WTC11 (cell line): ENCODE data around the gene NAP1L2. TPM values are rescaled to one million over a fixed set of nuclear protein-coding genes. Genes with fewer than 3 reads are reported as not detected.

Experiments
- ATAC-seq: fragments of 200-7000 bp; cut with Tn5 transposase; 2 replicates; pipeline ENCODE4 v1.10.0; 2021; ENCODE audit warnings: mild to moderate bottlenecking, moderate library complexity
- CTCF ChIA-PET: fragments of 300-600 bp; sonication (Branson Sonifier 250); formaldehyde crosslinking; loops from one replicate; lab custom pipeline; 2021; ENCODE audit warnings: antibody characterized with exemption; lab: Charles Lee
- POLR2A ChIA-PET: fragments of 350-600 bp; sonication (Branson Sonifier 250); formaldehyde crosslinking; loops from one replicate; lab custom pipeline; 2021; ENCODE audit warnings: antibody characterized with exemption; lab: Charles Lee
- DNase-seq: peaks from one replicate; pipeline ENCODE4 v3.0.0; 2021; ENCODE audit warnings: low spot score
- H3K27ac Mint-ChIP-seq: 2 replicates; pipeline ENCODE4 v1.8.0; 2021; ENCODE audit warnings: mixed read lengths
- H3K27me3 Mint-ChIP-seq: 2 replicates; pipeline ENCODE4 v1.8.0; 2021; ENCODE audit warnings: low read depth, mild to moderate bottlenecking, moderate library complexity, mixed read lengths
- H3K36me3 Mint-ChIP-seq: 2 replicates; pipeline ENCODE4 v1.8.0; 2021; ENCODE audit warnings: mixed read lengths
- H3K4me1 Mint-ChIP-seq: 2 replicates; pipeline ENCODE4 v1.8.0; 2022; ENCODE audit warnings: mixed read lengths
- H3K4me3 Mint-ChIP-seq: 2 replicates; pipeline ENCODE4 v1.8.0; 2021; ENCODE audit warnings: mild to moderate bottlenecking, moderate library complexity, mixed read lengths
- H3K9me3 Mint-ChIP-seq: 2 replicates; pipeline ENCODE4 v1.8.0; 2021; ENCODE audit warnings: mixed read lengths
- AFF4 ChIP-seq: sonication (generic); formaldehyde crosslinking; IDR thresholded peaks from 2 replicates; pipeline ENCODE4 v1.8.1; 2023; ENCODE audit warnings: mild to moderate bottlenecking, missing genetic modification reagents, borderline replicate concordance
- CBFB ChIP-seq: sonication (generic); formaldehyde crosslinking; IDR thresholded peaks from 2 replicates; pipeline ENCODE4 v1.8.1; 2022; ENCODE audit warnings: mild to moderate bottlenecking, low read depth, missing genetic modification reagents
- CREB1 ChIP-seq: sonication (generic); formaldehyde crosslinking; IDR thresholded peaks from 2 replicates; pipeline ENCODE4 v1.8.0; 2023; ENCODE audit warnings: mild to moderate bottlenecking, missing genetic modification reagents
- E2F5 ChIP-seq: sonication (generic); formaldehyde crosslinking; IDR thresholded peaks from 2 replicates; pipeline ENCODE4 v1.8.1; 2022; ENCODE audit warnings: mild to moderate bottlenecking, moderate library complexity, missing genetic modification reagents
- EMX1 ChIP-seq: fragments of 250-450 bp; sonication (Bioruptor Pico); IDR thresholded peaks from 2 replicates; pipeline ENCODE4 v1.8.0; 2021; ENCODE audit warnings: mild to moderate bottlenecking
- ETV6 ChIP-seq: sonication (generic); formaldehyde crosslinking; IDR thresholded peaks from 2 replicates; pipeline ENCODE4 v1.8.1; 2022; ENCODE audit warnings: mild to moderate bottlenecking, missing genetic modification reagents
- FOXP1 ChIP-seq: sonication (generic); formaldehyde crosslinking; IDR thresholded peaks from 2 replicates; pipeline ENCODE4 v1.8.0; 2022; ENCODE audit warnings: missing genetic modification reagents, mild to moderate bottlenecking, moderate library complexity, borderline replicate concordance
- GABPB1 ChIP-seq: sonication (generic); formaldehyde crosslinking; IDR thresholded peaks from 2 replicates; pipeline ENCODE4 v1.8.1; 2023; ENCODE audit warnings: mild to moderate bottlenecking, missing genetic modification reagents
- HMGXB4 ChIP-seq: sonication (generic); formaldehyde crosslinking; IDR thresholded peaks from 2 replicates; pipeline ENCODE4 v1.8.1; 2023; ENCODE audit warnings: mild to moderate bottlenecking, moderate library complexity, missing genetic modification reagents
- JAZF1 ChIP-seq: fragments of 250-450 bp; sonication (Bioruptor Pico); IDR thresholded peaks from 2 replicates; pipeline ENCODE4 v1.9.0; 2021; ENCODE audit warnings: moderate library complexity, mild to moderate bottlenecking, inconsistent platforms
- JUN ChIP-seq: sonication (generic); formaldehyde crosslinking; IDR thresholded peaks from 2 replicates; pipeline ENCODE4 v1.8.0; 2023; ENCODE audit warnings: mild to moderate bottlenecking, missing genetic modification reagents
- MXD4 ChIP-seq: fragments of 250-450 bp; sonication (Bioruptor Pico); IDR thresholded peaks from 2 replicates; pipeline ENCODE4 v1.8.0; 2021; ENCODE audit warnings: mild to moderate bottlenecking, moderate library complexity, borderline replicate concordance
- NR3C1 ChIP-seq: sonication (generic); formaldehyde crosslinking; conservative IDR thresholded peaks from 2 replicates; pipeline ENCODE4 v1.8.1; 2023; ENCODE audit warnings: low read depth, mild to moderate bottlenecking, missing genetic modification reagents
- RORB ChIP-seq: fragments of 250-450 bp; sonication (Bioruptor Pico); IDR thresholded peaks from 2 replicates; pipeline ENCODE4 v1.9.0; 2021; ENCODE audit warnings: mild to moderate bottlenecking
- SMAD3 ChIP-seq: sonication (generic); formaldehyde crosslinking; IDR thresholded peaks from 2 replicates; pipeline ENCODE4 v1.8.0; 2022; ENCODE audit warnings: missing genetic modification reagents, mild to moderate bottlenecking, borderline replicate concordance
- SOX15 ChIP-seq: fragments of 250-450 bp; sonication (Bioruptor Pico); IDR thresholded peaks from 2 replicates; pipeline ENCODE4 v1.9.0; 2021; ENCODE audit warnings: mild to moderate bottlenecking
- STAT6 ChIP-seq: sonication (generic); formaldehyde crosslinking; conservative IDR thresholded peaks from 2 replicates; pipeline ENCODE4 v1.8.1; 2023; ENCODE audit warnings: mild to moderate bottlenecking, low read depth, missing genetic modification reagents, moderate library complexity
- TEAD1 ChIP-seq: sonication (generic); formaldehyde crosslinking; IDR thresholded peaks from 2 replicates; pipeline ENCODE4 v1.8.0; 2022; ENCODE audit warnings: mild to moderate bottlenecking, missing genetic modification reagents
- ZNF219 ChIP-seq: sonication (generic); formaldehyde crosslinking; IDR thresholded peaks from 2 replicates; pipeline ENCODE4 v1.8.0; 2023; ENCODE audit warnings: missing genetic modification reagents, mild to moderate bottlenecking, borderline replicate concordance
- ZNF232 ChIP-seq: sonication (generic); formaldehyde crosslinking; IDR thresholded peaks from 2 replicates; pipeline ENCODE4 v1.8.0; 2022; ENCODE audit warnings: mild to moderate bottlenecking, missing genetic modification reagents
- total RNA-seq: library from RNA; stranded (reverse); gene quantifications from 3 replicates; pipeline ENCODE4 v1.2.3, GENCODE V29; 2021
- TF ChIP-seq, protein P1 (sequence below): sonication (generic); formaldehyde crosslinking; IDR thresholded peaks from 2 replicates; pipeline ENCODE4 v1.8.1; 2022; ENCODE audit warnings: mild to moderate bottlenecking, missing genetic modification reagents, moderate library complexity, borderline replicate concordance
- TF ChIP-seq, protein P2 (sequence below): sonication (generic); formaldehyde crosslinking; IDR thresholded peaks from 2 replicates; pipeline ENCODE4 v1.8.1; 2023; ENCODE audit warnings: mild to moderate bottlenecking, missing genetic modification reagents, moderate library complexity

Gene NAP1L2
- total RNA-seq, 1 experiment from 2014 or later = 13.0 TPM

DNA sequence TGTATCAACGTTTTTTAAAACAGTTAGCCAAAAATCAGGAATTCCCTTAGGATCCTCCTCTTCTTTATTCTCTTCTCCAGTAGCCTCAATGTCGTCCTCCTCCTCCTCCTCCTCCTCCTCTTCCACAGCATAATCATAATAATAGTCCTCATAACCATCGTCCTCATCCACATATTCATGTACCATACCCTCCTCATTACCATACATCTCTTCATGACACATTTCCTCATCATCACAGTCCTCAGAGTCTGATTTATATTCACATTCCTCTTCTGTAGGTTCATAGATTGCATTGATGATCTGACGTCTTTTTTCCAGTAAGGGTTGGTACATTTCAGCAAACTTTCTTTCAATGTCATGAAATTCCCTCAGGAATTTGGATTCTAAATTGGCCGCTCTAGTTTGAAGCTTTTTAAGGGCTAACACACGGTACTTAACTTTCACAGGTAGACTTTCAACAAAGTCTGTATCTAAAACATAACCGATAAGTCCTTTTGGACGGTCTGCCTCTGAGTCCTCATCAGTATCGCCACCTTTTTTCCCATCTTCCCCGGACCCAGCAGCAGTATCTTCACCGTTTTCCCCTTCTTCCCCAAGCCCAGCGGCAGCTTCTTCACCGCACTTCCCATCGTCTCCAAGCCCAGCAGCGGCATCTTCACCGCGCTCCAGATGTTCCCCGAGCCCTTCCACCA is 771 bp downstream of the NAP1L2 start (continued):
- TF ChIP-seq ETV6 (CRISPR knock-in tag) = no peak
- TF ChIP-seq, protein P1, sequence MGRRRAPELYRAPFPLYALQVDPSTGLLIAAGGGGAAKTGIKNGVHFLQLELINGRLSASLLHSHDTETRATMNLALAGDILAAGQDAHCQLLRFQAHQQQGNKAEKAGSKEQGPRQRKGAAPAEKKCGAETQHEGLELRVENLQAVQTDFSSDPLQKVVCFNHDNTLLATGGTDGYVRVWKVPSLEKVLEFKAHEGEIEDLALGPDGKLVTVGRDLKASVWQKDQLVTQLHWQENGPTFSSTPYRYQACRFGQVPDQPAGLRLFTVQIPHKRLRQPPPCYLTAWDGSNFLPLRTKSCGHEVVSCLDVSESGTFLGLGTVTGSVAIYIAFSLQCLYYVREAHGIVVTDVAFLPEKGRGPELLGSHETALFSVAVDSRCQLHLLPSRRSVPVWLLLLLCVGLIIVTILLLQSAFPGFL (CRISPR knock-in tag) = no peak

GRCh38 chrX:73206366-73206765 is 8.3 kb downstream of the NAP1L2 start:
- ATAC-seq = no peak
- H3K4me3 Mint-ChIP-seq = no peak overlapping the region
- 0 out of 2 replicates have a peak, but pooled peaks cover under 1% of the 10 kb centered on the region for H3K4me1 Mint-ChIP-seq
- H3K9me3 Mint-ChIP-seq = peaks cover 20% of the 10 kb centered on the region
- CTCF ChIA-PET = no interaction called here
- H3K27me3 Mint-ChIP-seq = no peaks in the 10 kb centered on the region
- POLR2A ChIA-PET = no interaction called here
- no peak for DNase-seq
- no peak overlapping the region for H3K27ac Mint-ChIP-seq
- peaks cover 19% of the 10 kb centered on the region for H3K36me3 Mint-ChIP-seq
- TF ChIP-seq HMGXB4 (CRISPR knock-in tag) = no peak
- no peak for TF ChIP-seq RORB (CRISPR knock-in tag)
- no peak for TF ChIP-seq NR3C1 (CRISPR knock-in tag)
- no peak for TF ChIP-seq GABPB1 (CRISPR knock-in tag)
- no peak for TF ChIP-seq JUN (CRISPR knock-in tag)

GRCh38 chrX:73182502-73183114 is 32.0 kb downstream of the NAP1L2 start:
- Mint-ChIP-seq H3K9me3 (peaks cover 21% of the 10 kb centered on the region), H3K27ac (no peak overlapping the region)

More at GRCh38 chrX:73182502-73183114, 32.0 kb downstream of the NAP1L2 start:
- TF ChIP-seq RORB (CRISPR knock-in tag) (no peak), EMX1 (no peak), CREB1 (CRISPR knock-in tag) (no peak), JAZF1 (no peak), STAT6 (no peak), ZNF232 (CRISPR knock-in tag) (no peak), MXD4 (CRISPR knock-in tag) (no peak), AFF4 (no peak), FOXP1 (CRISPR knock-in tag) (no peak), SOX15 (CRISPR knock-in tag) (no peak), E2F5 (CRISPR knock-in tag) (no peak), ZNF219 (CRISPR knock-in tag) (no peak), SMAD3 (CRISPR knock-in tag) (no peak), CBFB (CRISPR knock-in tag) (no peak), TEAD1 (CRISPR knock-in tag) (no peak)
- TF ChIP-seq, protein P2, sequence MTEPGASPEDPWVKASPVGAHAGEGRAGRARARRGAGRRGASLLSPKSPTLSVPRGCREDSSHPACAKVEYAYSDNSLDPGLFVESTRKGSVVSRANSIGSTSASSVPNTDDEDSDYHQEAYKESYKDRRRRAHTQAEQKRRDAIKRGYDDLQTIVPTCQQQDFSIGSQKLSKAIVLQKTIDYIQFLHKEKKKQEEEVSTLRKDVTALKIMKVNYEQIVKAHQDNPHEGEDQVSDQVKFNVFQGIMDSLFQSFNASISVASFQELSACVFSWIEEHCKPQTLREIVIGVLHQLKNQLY (CRISPR knock-in tag) = no peak
- peaks cover 10% of the 10 kb centered on the region for H3K36me3 Mint-ChIP-seq
- no peaks in the 10 kb centered on the region for H3K4me1 Mint-ChIP-seq
- H3K4me3 Mint-ChIP-seq = no peak overlapping the region
- H3K27me3 Mint-ChIP-seq = peaks cover 7% of the 10 kb centered on the region; the same call in 1 of the 2 replicates
- ChIA-PET POLR2A (no interaction called here), CTCF (no interaction called here)
- ATAC-seq = no peak
- no peak for DNase-seq
